GM18861 (cell line): Measurements from ENCODE around the gene LGR6.
A peak's percentile ranks its signal among the peaks of the same experiment; 100 is the strongest.
"Not testable (repeated sequence)": the region's sequence is repeated elsewhere in the genome, so short reads cannot be mapped to it uniquely, and the experiment has no call there.

ENCODE experiments used
- ATAC-seq: cut with Tn5 transposase; IDR thresholded peaks from one replicate; pipeline ENCODE4 v1.9.1; 2021; ENCODE audit not compliant: unreplicated experiment

The LGR6 gene

DNA sequence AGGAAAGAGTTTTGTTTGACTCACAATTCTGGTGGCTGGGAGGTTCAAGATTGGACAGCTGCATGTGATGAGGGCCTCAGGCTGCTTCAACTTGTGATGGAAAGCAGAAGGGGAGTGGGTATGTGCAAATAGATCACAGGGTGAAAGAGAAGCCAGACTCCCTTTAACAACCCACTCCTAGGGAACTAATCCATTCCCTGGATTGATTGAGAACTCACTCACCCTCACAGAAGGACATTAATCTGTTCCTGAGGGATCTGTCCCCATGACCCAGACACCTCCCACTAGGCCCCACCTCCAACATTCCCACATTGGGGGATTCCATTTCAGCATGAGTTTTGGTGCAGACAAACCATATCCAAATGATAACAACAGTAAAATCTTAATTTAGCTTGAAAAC is 122.6 kb downstream of the LGR6 start:
- ATAC-seq, result no peak

DNA sequence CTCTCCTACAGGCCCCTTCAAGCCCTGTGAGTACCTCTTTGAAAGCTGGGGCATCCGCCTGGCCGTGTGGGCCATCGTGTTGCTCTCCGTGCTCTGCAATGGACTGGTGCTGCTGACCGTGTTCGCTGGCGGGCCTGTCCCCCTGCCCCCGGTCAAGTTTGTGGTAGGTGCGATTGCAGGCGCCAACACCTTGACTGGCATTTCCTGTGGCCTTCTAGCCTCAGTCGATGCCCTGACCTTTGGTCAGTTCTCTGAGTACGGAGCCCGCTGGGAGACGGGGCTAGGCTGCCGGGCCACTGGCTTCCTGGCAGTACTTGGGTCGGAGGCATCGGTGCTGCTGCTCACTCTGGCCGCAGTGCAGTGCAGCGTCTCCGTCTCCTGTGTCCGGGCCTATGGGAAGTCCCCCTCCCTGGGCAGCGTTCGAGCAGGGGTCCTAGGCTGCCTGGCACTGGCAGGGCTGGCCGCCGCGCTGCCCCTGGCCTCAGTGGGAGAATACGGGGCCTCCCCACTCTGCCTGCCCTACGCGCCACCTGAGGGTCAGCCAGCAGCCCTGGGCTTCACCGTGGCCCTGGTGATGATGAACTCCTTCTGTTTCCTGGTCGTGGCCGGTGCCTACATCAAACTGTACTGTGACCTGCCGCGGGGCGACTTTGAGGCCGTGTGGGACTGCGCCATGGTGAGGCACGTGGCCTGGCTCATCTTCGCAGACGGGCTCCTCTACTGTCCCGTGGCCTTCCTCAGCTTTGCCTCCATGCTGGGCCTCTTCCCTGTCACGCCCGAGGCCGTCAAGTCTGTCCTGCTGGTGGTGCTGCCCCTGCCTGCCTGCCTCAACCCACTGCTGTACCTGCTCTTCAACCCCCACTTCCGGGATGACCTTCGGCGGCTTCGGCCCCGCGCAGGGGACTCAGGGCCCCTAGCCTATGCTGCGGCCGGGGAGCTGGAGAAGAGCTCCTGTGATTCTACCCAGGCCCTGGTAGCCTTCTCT is 124.6 kb downstream of the LGR6 start:
- ATAC-seq, result no peak

DNA sequence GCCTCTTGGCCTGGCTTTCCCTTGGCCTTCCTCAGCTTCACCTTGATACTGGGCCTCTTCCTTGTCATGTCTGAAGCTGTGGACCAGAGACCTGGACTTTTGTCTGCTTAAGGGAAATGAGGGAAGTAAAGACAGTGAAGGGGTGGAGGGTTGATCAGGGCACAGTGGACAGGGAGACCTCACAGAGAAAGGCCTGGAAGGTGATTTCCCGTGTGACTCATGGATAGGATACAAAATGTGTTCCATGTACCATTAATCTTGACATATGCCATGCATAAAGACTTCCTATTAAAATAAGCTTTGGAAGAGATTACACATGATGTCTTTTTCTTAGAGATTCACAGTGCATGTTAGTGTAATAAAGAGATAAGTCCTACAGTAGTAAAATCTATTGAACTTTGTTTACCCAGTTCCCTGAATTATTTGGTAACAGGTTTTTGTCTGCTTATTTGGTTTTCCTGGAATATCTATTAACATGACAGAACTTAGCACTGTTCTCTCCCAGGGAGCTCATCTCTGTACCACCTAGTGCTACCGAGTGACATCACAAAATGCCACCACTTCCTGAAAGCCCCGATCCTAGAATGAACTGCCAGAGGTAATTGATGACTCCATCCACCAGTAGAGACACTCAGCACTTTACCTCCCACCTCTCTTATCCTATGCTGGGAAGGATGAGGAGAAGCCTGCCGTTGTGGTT is 125.9 kb downstream of the LGR6 start:
- ATAC-seq, result no peak

DNA sequence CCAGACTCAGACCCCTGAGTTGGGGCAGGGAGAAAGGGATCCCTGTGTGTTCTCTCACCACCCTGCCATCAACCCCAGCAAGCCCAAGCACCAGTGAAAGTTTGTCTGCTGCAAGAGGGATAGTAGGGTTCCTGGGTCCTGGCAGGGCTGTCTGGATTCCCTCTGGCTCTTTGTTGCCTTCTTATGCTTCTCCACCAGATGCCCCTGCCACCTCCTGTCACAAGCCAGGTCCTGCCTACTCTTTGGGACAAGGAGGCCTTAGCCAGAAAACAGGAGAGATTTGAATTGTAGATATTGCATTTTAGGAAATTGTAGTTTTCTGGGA is 126.4 kb downstream of the LGR6 start:
- ATAC-seq, result no peak

DNA sequence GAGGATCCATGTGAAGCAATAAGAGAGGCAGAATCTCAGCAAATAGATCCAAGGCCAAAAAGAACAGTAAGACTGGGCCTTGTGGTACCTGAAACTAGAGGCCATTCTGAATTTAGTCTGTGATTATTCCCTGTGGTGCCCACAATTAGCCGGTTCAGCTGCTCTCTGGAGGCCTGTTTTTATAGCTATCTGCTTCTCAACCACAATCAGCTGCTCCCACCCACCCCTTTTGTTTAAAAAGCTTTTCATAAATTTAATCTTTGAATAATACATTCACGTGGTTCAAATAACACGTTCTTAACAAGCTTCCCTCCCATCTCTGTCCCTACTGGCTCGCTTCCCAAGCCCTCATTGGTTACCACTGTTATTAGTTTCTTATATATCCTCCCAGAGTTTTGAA is 130.1 kb downstream of the LGR6 start:
- no peak for ATAC-seq

DNA sequence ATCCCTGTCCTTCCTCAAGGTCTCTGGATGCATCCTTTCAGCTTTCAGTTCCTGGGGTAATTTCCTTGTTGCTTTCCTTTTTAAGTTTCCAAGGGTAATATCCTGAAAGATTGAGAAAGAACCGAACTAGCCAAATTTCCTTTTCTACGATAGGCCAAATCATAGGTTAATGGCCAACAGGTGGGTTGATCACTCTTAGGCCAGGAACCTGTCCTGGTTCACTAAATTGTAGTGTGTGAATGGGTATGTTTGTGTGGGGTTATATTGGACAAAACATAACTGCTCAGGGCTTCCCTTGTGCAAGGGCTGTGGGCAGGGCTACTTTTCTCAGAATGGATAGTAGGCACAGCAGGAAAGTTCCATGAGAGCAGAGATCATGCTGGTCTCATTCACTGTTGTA is 131.0 kb downstream of the LGR6 start:
- ATAC-seq, result no peak

DNA sequence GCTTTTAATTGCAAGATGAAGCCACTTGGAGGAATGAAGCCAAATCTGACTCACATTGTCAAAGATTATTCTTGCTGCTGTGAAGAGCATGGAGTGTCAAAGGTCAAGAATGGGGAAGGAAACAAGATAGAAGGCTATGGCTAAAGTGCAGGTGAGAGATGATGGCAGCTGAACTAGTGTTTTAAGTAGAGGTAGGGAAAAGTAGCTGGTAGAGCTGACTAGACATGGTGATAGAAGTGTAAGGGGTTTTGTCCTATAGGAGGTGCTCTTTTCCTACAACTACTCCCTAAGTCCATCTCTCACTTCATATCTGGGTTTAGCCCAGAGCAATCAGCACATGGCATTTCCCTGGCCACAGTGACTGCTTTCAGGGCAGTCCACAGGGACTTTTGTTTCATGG is 136.3 kb downstream of the LGR6 start:
- no peak for ATAC-seq

DNA sequence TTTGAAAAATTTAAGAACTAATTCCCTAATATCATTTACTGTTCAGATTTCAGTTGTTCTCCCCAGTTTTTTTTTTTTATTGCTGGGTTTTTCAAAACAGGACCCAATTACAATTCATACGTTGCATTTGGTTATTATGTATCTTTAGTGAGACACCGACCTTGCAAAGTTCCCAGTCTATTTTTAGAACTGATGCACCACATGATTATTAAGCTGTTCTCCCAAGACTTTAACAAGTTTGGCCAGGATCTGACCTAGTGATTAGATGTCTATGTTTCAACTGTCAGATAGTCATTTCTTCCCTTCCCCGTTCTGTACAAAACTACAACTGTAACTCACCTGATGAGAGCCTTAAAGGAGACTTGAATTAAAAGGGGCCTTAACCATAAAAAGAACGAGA is 140.3 kb downstream of the LGR6 start:
- no peak for ATAC-seq

DNA sequence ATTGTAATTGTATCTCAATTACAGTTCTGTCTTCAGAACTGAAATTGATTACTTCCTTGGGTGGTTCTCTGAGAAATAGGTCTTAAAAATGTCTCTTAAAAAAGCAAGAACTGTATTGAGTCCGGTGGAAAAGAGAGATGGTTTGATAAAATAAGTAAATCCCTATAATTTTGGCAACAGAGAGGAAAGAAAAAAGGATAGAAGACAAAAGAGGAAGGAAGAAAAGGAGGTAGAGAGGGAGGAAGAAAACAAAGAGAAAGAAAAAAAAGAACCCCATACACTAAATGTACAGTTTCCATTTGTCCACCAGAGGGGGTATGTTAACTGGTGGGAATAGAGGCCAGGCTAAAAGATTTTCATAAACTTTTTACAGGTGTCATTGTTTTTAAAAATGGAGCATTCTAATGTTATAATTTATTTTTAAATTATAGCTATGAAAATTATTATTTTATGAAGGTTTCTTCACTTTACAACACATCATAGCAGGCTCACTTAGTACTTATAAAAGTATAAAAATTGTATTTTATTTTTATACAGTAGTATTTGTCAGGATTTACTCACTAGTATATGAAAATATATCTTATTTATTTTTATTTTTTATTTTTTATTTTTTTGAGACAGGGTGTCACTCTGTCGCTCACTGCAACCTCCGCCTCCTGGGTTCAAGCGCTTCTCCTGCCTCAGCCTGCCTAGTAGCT is 150.2 kb downstream of the LGR6 start:
- no peak for ATAC-seq

DNA sequence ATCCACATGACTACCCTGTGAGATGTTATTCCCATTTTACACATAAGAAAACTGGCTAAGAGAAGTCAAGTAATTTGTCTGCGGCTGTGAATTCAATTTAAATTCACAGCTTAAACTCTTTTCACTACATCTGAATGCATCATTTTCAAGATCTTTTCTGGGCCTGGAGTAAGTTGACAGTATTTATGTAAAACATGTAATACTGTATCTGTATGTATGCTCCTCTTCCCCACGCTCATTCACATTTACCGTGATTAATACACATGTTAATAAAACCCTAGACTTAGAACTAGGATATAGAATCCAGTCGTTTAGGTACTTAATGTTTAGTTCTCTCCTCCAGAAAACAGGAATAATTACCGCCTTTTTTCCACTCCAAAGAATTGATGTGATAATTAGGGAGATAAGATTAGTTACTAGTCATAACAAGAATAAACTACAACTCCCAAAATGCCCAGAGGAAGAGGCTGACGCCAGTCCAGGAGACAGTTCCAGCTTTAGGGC is 154.5 kb downstream of the LGR6 start:
- no peak for ATAC-seq

DNA sequence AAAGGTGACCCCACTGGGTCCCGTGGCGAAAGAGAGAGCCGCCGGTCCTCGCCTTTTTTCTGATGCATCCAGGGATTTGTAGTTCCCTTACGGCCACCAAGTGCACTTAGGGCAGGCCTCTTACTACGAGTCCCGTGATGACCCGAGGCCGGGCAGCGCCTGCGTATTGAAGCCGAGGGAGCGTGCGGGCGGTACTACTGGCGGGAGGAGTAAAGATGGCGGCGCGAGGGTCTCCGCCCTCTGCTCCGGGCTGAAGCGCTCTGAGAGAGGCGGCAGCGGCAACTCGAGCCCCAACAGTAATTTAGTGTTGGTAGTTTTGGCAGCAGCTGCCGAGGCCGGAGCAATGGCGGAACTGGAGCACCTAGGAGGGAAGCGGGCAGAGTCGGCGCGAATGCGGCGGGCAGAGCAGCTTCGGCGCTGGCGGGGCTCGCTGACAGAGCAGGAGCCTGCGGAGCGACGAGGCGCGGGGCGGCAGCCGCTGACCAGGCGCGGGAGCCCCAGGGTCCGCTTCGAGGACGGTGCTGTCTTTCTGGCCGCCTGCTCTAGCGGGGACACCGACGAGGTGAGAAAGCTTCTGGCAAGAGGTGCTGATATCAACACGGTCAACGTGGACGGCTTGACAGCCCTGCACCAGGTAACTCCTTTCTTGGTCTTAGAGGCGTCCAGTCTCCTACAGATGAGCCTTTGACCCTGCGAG is 155.1 kb downstream of the LGR6 start, which contains the start of gene PPP1R12B:
Gene PPP1R12B, plus strand, starts transcription at position 191 of the 697 bp plus-strand sequence. Its CDS starts 153 bp downstream, at position 344.
- ATAC-seq, result peak; percentile 90

DNA sequence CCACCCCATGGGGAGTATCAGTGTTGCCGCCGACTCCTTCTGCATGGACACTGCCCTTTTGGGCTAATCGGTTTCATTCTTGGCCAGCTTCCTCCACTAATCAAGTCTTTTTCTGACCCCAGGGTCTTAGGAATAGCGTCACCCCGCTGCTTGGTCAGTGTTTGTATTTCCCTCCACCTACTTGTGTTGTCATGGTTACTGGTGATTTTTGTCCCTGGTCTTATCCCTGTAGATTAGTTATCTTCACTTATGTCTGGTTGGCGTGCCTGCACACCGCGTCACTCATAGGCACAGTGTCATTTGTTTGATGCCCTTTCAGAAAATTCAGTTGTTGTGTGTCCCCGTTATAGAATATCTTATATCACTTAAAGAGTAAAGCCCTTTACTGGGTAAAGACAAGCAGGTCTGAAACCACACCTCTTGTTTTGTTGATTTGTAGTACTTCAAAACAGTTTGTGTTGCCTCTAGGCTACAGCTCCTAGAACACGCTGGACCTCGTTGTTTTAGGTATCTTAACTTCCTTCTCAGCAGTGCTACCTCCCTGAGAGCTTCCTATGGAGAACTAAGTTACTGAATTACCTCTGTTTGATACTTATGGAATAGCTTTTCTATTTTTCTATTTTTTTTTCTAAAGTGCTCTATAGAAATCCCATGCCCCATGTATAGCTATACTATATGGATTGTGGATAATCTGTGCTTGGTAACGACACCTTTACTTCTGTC is 155.8 kb downstream of the LGR6 start:
- peak; percentile 1 for ATAC-seq

DNA sequence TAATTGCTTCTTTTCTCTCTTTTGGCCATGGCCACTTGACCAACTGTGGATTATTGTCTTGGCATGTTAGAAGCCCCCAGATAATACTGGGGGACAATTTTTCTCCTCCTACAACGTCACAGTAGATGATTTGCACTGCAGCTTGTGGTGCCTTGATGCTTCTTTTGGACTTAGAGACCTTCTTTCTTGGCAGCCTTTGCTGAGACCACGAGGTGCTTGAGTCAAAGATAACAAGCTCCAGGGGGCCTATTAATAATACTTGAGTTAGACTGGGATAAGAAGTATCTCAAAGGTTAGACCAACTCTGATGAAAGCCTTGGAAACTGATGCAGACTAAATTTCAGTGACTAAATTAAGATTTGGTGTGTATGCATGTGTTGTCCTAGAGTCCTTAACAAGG is 158.1 kb downstream of the LGR6 start:
- ATAC-seq, result no peak

DNA sequence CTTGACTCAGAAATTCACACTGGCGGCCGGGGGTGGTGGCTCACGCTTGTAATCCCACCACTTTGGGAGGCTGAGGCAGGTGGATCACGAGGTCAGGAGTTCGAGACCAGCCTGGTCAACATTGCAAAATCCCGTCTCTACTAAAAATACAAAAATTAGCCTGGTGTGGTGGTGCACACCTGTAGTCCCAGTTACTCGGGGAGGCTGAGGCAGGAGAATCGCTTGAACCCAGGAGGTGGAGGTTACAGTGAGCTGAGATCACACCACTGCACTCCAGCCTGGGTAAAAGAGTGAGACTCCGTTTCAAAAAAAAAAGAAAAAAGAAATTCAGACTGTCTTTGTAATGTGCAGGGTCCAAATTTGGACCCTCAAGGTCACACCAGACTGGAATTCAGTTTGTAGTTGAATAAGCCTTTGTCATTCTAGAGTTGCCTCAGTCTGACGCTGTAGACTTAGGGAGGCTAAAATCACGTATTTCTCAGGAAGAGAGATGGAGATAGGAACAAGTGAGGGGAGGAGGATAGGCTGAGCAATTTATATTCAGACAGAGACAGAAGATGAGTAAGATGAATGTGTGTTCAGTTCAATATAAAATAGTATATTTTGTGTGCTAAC is 159.1 kb downstream of the LGR6 start:
- not testable (repeated sequence) for ATAC-seq

DNA sequence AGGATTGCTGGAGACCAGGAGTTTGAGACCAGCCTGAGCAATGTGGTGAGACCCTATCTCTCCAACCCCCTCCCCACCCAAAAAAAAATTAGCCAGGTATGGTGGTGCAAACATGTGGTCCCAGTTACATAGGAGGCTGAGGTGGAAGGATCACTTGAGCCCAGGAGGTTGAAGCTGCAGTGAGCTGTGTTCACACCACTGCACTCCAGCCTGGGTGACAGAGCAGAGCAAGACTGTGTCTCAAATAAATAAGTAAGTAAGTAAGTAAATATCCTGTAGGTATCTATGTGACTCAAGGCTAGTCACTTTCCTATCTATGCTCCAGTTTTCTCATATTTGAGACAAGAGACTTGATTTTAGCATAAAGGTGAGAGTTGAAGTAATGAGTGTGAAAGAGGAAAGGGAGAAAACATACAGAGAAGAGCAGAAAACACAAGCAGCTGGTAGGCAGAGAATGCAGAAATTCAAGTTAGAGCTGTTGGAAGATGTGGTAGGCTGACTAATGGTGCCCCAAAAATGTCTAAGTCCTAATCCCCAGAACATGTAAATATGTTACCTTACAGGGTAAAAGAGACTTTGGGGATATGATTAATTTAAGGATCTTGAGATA is 162.4 kb downstream of the LGR6 start:
- no peak for ATAC-seq

DNA sequence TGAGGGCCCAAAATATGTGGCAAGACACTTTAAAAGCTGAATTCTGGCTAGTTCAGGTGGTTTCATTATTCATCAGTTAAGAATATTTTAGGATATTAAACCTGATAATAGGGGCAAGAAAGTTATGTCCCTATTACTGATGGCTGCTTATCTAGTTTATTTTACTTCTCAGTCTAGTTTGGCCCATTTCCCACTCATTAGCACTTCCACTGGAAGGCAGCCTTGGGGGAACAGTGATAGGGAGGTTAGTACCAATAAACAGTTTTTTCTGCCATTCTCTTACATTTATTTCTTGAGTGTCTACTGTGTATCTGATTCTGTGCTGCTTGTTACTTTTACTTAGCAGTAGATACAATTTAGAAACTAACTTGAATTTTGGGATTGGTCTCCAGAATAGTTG is 163.9 kb downstream of the LGR6 start:
- no peak for ATAC-seq

DNA sequence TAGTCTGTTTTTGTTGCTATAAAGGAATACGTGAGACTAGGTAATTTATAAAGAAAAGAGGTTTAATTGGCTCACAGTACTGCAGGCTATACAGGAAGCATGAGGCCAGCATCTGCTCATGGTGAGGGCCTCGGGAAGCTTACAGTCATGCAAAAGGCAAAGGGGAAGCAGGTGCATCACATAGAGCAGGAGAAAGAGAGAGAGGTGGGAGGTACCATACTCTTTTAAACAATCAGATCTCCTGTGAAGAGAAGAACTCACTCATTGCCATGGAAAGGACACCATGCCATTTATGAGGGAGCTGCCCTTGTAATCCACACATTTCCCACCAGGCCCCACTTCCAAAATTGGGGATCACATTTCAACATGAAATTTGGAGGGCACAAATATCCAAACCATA is 167.6 kb downstream of the LGR6 start:
- ATAC-seq, result no peak

DNA sequence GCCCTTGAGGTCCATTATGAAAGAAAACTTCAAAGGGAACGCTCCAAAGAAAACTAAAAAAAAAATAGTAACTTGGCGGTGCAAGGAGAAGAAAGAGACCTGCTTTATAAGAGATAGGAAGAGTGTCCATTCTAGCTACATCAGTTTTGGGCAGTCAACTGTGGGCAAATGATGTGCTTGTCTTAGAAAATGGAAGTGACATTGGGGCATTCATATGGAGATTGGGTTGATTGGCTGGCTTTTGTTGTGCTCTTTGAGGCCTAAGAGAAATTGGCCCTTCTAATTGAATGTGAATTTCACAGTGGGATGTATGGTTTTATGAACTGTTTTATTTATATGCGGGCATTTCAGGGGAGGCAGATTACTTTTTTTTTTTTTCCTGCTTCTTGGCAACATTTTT is 168.1 kb downstream of the LGR6 start:
- ATAC-seq, result no peak

DNA sequence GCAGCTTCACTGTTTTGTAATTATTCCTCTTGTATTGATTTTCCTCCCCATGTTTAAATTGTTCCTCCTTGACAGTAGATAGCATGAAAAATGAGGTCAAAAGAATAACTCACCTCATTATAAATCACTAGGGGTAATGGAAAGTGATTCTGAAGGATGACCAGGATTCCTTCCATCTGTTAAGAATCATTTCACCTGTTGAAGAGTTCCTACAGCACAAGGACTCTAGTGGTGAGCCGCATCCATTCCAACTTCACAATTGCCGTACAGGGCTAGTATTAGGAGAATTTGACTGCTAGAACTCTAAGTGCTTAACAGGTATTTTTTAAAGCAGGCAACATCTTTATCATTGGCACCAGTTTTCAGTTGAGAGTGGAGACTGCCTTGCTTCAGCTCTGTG is 168.6 kb downstream of the LGR6 start:
- ATAC-seq, result no peak
